IMR-90 (cell line): ENCODE results near the gene TEAD4. TPM values are rescaled to one million over a fixed set of nuclear protein-coding genes. Genes with fewer than 3 reads are reported as not detected.

Experiments
- ATAC-seq: fragments of 200-7000 bp; cut with Tn5 transposase; 2 replicates; pipeline ENCODE4 v1.9.1; 2020; ENCODE audit warnings: low read depth, mild to moderate bottlenecking, moderate library complexity
- BruUV-seq: library from RNA; stranded (reverse); fragments of 400-500 nt; replicated peaks from 2 replicates; lab custom pipeline; 2021; lab: Mats Ljungman, UMichigan
- CTCF ChIA-PET: fragments of 300-600 bp; formaldehyde crosslinking; extraction: SDS; loops from one replicate; lab custom pipeline; 2021; ENCODE audit warnings: antibody characterized with exemption; lab: Yijun Ruan, JAX
- POLR2A ChIA-PET: fragments of 300-600 bp; sonication (Branson Sonifier 250); formaldehyde crosslinking; loops from one replicate; lab custom pipeline; 2022; ENCODE audit warnings: antibody characterized with exemption; ENCODE audit not compliant: unreplicated experiment; lab: Charles Lee
- DNase-seq: peaks from one replicate; pipeline ENCODE4 v3.0.0; 2013
- H2AFZ ChIP-seq: replicated peaks from 2 replicates; pipeline ENCODE3; 2013; ENCODE audit warnings: low read length, mild to moderate bottlenecking; ENCODE audit not compliant: poor library complexity
- H2AK5ac ChIP-seq: 2 replicates; pipeline ENCODE4 v1.6.1; 2013; ENCODE audit warnings: low read depth, low read length, inconsistent platforms
- H2AK9ac ChIP-seq: replicated peaks from 2 replicates; pipeline ENCODE3; 2013; ENCODE audit warnings: mild to moderate bottlenecking, low read depth, low read length, moderate library complexity; ENCODE audit not compliant: poor library complexity
- H2BK120ac ChIP-seq: 2 replicates; pipeline ENCODE4 v1.6.1; 2013; ENCODE audit warnings: low read depth, low read length, inconsistent platforms
- H2BK15ac ChIP-seq: 3 replicates; pipeline ENCODE4 v1.6.1; 2013; ENCODE audit warnings: low read depth, low read length, inconsistent platforms
- H2BK20ac ChIP-seq: 2 replicates; pipeline ENCODE4 v1.6.1; 2013; ENCODE audit warnings: low read depth, mild to moderate bottlenecking, inconsistent platforms, low read length, moderate library complexity
- H2BK5ac ChIP-seq: 2 replicates; pipeline ENCODE4 v1.6.1; 2013; ENCODE audit warnings: mild to moderate bottlenecking, low read depth, low read length, inconsistent platforms; ENCODE audit not compliant: poor library complexity, severe bottlenecking
- H3K14ac ChIP-seq: replicated peaks from 2 replicates; pipeline ENCODE4 v1.6.1; 2013; ENCODE audit warnings: low read depth, low read length, inconsistent platforms
- H3K18ac ChIP-seq: 2 replicates; pipeline ENCODE4 v1.6.1; 2013; ENCODE audit warnings: low read depth, low read length, control low read depth
- H3K23ac ChIP-seq: 2 replicates; pipeline ENCODE4 v1.6.1; 2013; ENCODE audit warnings: low read depth, low read length, inconsistent platforms
- H3K27ac ChIP-seq: 2 replicates; pipeline ENCODE4 v1.5.1; 2013; ENCODE audit warnings: mild to moderate bottlenecking, control low read depth, low read length; ENCODE audit not compliant: insufficient read depth
- H3K27me3 ChIP-seq: 2 replicates; pipeline ENCODE4 v1.6.1; 2013; ENCODE audit warnings: low read length; ENCODE audit not compliant: control insufficient read depth, insufficient read depth
- H3K36me3 ChIP-seq: 2 replicates; pipeline ENCODE4 v1.6.1; 2013; ENCODE audit warnings: low read length, mixed read lengths; ENCODE audit not compliant: control insufficient read depth, insufficient read depth
- H3K4ac ChIP-seq: 2 replicates; pipeline ENCODE4 v1.6.1; 2013; ENCODE audit warnings: low read depth, low read length, inconsistent platforms
- H3K4me1 ChIP-seq: 2 replicates; pipeline ENCODE4 v1.6.1; 2013; ENCODE audit warnings: low read length, mixed read lengths; ENCODE audit not compliant: control insufficient read depth, insufficient read depth
- H3K4me2 ChIP-seq: 2 replicates; pipeline ENCODE4 v1.6.1; 2013; ENCODE audit warnings: low read depth, mild to moderate bottlenecking, control low read depth, low read length, moderate library complexity
- H3K4me3 ChIP-seq: 2 replicates; pipeline ENCODE4 v1.5.1; 2013; ENCODE audit warnings: low read depth, mild to moderate bottlenecking, control low read depth, low read length, moderate library complexity; ENCODE audit not compliant: insufficient read depth
- H3K56ac ChIP-seq: 2 replicates; pipeline ENCODE4 v1.6.1; 2013; ENCODE audit warnings: low read length, inconsistent platforms; ENCODE audit not compliant: insufficient read depth; ENCODE audit errors: extremely low read depth
- H3K79me1 ChIP-seq, 2 experiments: 2 replicates each; pipeline ENCODE4 v1.6.1; 2013; ENCODE audit warnings: low read length in 2 of 2, inconsistent platforms in 1 of 2, low read depth in 1 of 2
- H3K9ac ChIP-seq: 2 replicates; pipeline ENCODE4 v1.6.1; 2013; ENCODE audit warnings: low read depth, low read length, control low read depth
- H3K9me1 ChIP-seq: 2 replicates; pipeline ENCODE4 v1.6.1; 2013; ENCODE audit warnings: low read length, inconsistent platforms; ENCODE audit not compliant: insufficient read depth
- H3K9me3 ChIP-seq: 2 replicates; pipeline ENCODE4 v1.6.1; 2013; ENCODE audit warnings: low read length; ENCODE audit not compliant: control insufficient read depth, insufficient read depth
- H4K20me1 ChIP-seq: 2 replicates; pipeline ENCODE4 v1.6.1; 2013; ENCODE audit warnings: low read length, inconsistent platforms; ENCODE audit not compliant: insufficient read depth
- H4K5ac ChIP-seq: 2 replicates; pipeline ENCODE4 v1.6.1; 2013; ENCODE audit warnings: mild to moderate bottlenecking, low read depth, low read length, control low read depth
- H4K8ac ChIP-seq, 2 experiments: 2 replicates each; pipeline ENCODE4 v1.6.1; 2013; ENCODE audit warnings: low read depth in 2 of 2, low read length in 2 of 2, control low read depth in 1 of 2, inconsistent platforms in 1 of 2
- H4K91ac ChIP-seq: 2 replicates; pipeline ENCODE4 v1.6.1; 2013; ENCODE audit warnings: low read depth, low read length, inconsistent platforms; ENCODE audit not compliant: insufficient read depth
- BHLHE40 ChIP-seq: fragments of 150-350 bp; IDR thresholded peaks from 2 replicates; pipeline ENCODE4 v1.6.1; 2016; ENCODE audit warnings: mild to moderate bottlenecking, low read depth, low read length
- CEBPB ChIP-seq: IDR thresholded peaks from 2 replicates; pipeline ENCODE4 v1.6.1; 2012; ENCODE audit warnings: low read depth, low read length, improper control_type of control experiment
- CHD1 ChIP-seq: IDR thresholded peaks from 2 replicates; pipeline ENCODE4 v1.6.1; 2012; ENCODE audit warnings: low read depth, low read length, improper control_type of control experiment
- FOS ChIP-seq: fragments of 150-350 bp; IDR thresholded peaks from 2 replicates; pipeline ENCODE4 v1.6.1; 2016; ENCODE audit warnings: low read depth, low read length
- MAFK ChIP-seq: IDR thresholded peaks from 2 replicates; pipeline ENCODE4 v1.6.1; 2012; ENCODE audit warnings: low read depth, low read length, improper control_type of control experiment
- MAZ ChIP-seq: IDR thresholded peaks from 2 replicates; pipeline ENCODE4 v1.6.1; 2012; ENCODE audit warnings: low read depth, mild to moderate bottlenecking, low read length, improper control_type of control experiment, moderate library complexity, borderline replicate concordance
- MXI1 ChIP-seq: IDR thresholded peaks from 2 replicates; pipeline ENCODE4 v1.6.1; 2012; ENCODE audit warnings: low read depth, mild to moderate bottlenecking, low read length, moderate library complexity, borderline replicate concordance
- NFE2L2 ChIP-seq: fragments of 150-350 bp; IDR thresholded peaks from 2 replicates; pipeline ENCODE4 v1.6.1; 2016; ENCODE audit warnings: low read depth, mild to moderate bottlenecking, low read length
- POLR2A ChIP-seq: IDR thresholded peaks from 2 replicates; pipeline ENCODE4 v1.6.1; 2012; ENCODE audit warnings: mild to moderate bottlenecking, low read depth, low read length
- RAD21 ChIP-seq: IDR thresholded peaks from 2 replicates; pipeline ENCODE4 v1.6.1; 2012; ENCODE audit warnings: low read length, improper control_type of control experiment
- RCOR1 ChIP-seq: IDR thresholded peaks from 2 replicates; pipeline ENCODE4 v1.6.1; 2012; ENCODE audit warnings: mild to moderate bottlenecking, low read length, improper control_type of control experiment; ENCODE audit not compliant: insufficient replicate concordance
- RFX5 ChIP-seq: IDR thresholded peaks from 2 replicates; pipeline ENCODE4 v1.8.0; 2012; ENCODE audit warnings: low read depth, mild to moderate bottlenecking, low read length, moderate library complexity
- SMC3 ChIP-seq: fragments of 150-350 bp; IDR thresholded peaks from 2 replicates; pipeline ENCODE4 v1.6.1; 2016; ENCODE audit warnings: low read depth, mild to moderate bottlenecking, antibody characterized with exemption, low read length, moderate library complexity
- USF2 ChIP-seq: fragments of 150-350 bp; IDR thresholded peaks from 2 replicates; pipeline ENCODE4 v1.6.1; 2017; ENCODE audit warnings: mild to moderate bottlenecking, antibody characterized with exemption, low read length, low read depth
- WGBS, 2 experiments: methylation state at CpG; one replicate each; pipeline versions ENCODE4 v1.1.5 to v1.1.7; 2013; ENCODE audit warnings: missing lambda C conversion rate in 2 of 2; ENCODE audit not compliant: insufficient read length in 1 of 2; ENCODE audit errors: extremely low coverage in 2 of 2; 5-methylcytosine and 5-hydroxymethylcytosine counted together
- dilution Hi-C: fragments of 300-500 bp; cut with HindIII; formaldehyde crosslinking; loops from one replicate; pipeline ENCODE4 v1.14.3; 2018; ENCODE audit warnings: low sequenced_read_pairs; ENCODE audit not compliant: unreplicated experiment
- in situ Hi-C: fragments of 300-500 bp; cut with MboI; formaldehyde crosslinking; loops from 3 replicates; pipeline ENCODE4 v1.14.3; 2019; ENCODE audit warnings: low sequenced_read_pairs, inconsistent platforms, mixed read lengths
- intact Hi-C: fragments of 100-400 bp; cut with micrococcal nuclease; formaldehyde crosslinking; loops from 2 replicates; pipeline ENCODE4 v1.10.0; 2022
- polyA plus RNA-seq, 3 experiments: library from polyadenylated mRNA; depleted of rRNA; stranded (reverse); fragments of >200 nt; gene quantifications; 2 replicates each; pipeline ENCODE4 v1.2.3, GENCODE V29; 2012; ENCODE audit warnings: low replicate concordance in 1 of 3
- total RNA-seq: library from RNA; depleted of rRNA; stranded (reverse); fragments of >200 nt; gene quantifications from 2 replicates; pipeline ENCODE4 v1.2.3, GENCODE V29; 2012
- TF ChIP-seq, protein P1 (sequence below): conservative IDR thresholded peaks from 2 replicates; pipeline ENCODE4 v1.5.1; 2012; ENCODE audit warnings: mild to moderate bottlenecking, low read depth, low read length, improper control_type of control experiment
- TF ChIP-seq, protein P2 (sequence below): fragments of 150-350 bp; IDR thresholded peaks from 2 replicates; pipeline ENCODE4 v1.6.1; 2016; ENCODE audit warnings: low read depth, mild to moderate bottlenecking, low read length, moderate library complexity, borderline replicate concordance

Gene TEAD4
- total and polyA plus RNA-seq, 2 of the 4 experiments (the other 2 are of a cell fraction) = 8.8 to 24.9 TPM

DNA sequence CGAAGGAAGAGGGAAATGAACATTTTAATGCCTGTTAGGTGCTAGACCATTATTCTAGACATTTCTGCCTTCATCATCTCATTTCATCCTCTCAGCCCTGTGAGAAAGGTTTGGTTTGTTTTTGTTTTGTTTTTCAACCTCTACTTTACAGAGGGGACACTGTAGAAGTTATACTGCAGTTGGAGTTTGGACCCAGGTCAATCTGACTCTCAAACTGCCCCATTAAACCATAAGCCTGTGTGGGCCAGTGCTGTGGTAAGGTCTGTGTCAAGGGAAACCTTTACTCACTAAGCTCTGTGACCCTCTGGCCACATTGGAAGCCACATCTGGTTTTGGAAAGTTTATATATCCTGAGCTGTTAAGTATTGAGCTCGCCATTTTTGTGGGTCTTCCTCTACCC, 8.5 kb downstream of the TEAD4 start:
- Histone ChIP-seq H2BK120ac (no peak overlapping the region), H2BK20ac (no peak overlapping the region), H3K4me2 (no peak overlapping the region), H4K8ac (no peak overlapping the region), H2AK9ac (no peak overlapping the region), H3K4ac (no peak overlapping the region), H3K27ac (no peak overlapping the region), H3K23ac (no peak overlapping the region), H4K91ac (no peak overlapping the region), H3K4me3 (no peak overlapping the region), H2BK15ac (no peak overlapping the region), H2BK5ac (no peak overlapping the region), H3K36me3 (peaks cover 2% of the 10 kb centered on the region; the same call in 1 of the 2 replicates), H3K18ac (no peak overlapping the region), H3K9ac (no peak overlapping the region), H2AK5ac (no peak overlapping the region), H4K5ac (no peak overlapping the region), H3K14ac (no peak overlapping the region), H3K9me1 (peaks cover 30% of the 10 kb centered on the region; the same call in 1 of the 2 replicates), H3K27me3 (no peaks in the 10 kb centered on the region), H3K4me1 (peaks cover 3% of the 10 kb centered on the region), H4K20me1 (peaks cover 4% of the 10 kb centered on the region), H2AFZ (no peak overlapping the region), H3K56ac (no peak overlapping the region), H3K79me1 (peaks cover 26 to 62% of the 10 kb centered on the region in 2 experiments), H3K9me3 (no peaks in the 10 kb centered on the region)
- no peak for TF ChIP-seq RCOR1
- no peak for TF ChIP-seq FOS
- TF ChIP-seq SMC3 = no peak
- TF ChIP-seq MXI1 = no peak
- no peak for TF ChIP-seq CEBPB
- TF ChIP-seq CHD1 = no peak
- TF ChIP-seq RFX5 = no peak
- no peak for TF ChIP-seq POLR2A
- no peak for TF ChIP-seq MAZ
- TF ChIP-seq, protein P1, sequence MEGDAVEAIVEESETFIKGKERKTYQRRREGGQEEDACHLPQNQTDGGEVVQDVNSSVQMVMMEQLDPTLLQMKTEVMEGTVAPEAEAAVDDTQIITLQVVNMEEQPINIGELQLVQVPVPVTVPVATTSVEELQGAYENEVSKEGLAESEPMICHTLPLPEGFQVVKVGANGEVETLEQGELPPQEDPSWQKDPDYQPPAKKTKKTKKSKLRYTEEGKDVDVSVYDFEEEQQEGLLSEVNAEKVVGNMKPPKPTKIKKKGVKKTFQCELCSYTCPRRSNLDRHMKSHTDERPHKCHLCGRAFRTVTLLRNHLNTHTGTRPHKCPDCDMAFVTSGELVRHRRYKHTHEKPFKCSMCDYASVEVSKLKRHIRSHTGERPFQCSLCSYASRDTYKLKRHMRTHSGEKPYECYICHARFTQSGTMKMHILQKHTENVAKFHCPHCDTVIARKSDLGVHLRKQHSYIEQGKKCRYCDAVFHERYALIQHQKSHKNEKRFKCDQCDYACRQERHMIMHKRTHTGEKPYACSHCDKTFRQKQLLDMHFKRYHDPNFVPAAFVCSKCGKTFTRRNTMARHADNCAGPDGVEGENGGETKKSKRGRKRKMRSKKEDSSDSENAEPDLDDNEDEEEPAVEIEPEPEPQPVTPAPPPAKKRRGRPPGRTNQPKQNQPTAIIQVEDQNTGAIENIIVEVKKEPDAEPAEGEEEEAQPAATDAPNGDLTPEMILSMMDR = no peak
- no peak for TF ChIP-seq MAFK
- no peak for TF ChIP-seq USF2
- TF ChIP-seq, protein P2, sequence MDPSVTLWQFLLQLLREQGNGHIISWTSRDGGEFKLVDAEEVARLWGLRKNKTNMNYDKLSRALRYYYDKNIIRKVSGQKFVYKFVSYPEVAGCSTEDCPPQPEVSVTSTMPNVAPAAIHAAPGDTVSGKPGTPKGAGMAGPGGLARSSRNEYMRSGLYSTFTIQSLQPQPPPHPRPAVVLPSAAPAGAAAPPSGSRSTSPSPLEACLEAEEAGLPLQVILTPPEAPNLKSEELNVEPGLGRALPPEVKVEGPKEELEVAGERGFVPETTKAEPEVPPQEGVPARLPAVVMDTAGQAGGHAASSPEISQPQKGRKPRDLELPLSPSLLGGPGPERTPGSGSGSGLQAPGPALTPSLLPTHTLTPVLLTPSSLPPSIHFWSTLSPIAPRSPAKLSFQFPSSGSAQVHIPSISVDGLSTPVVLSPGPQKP = no peak
- TF ChIP-seq BHLHE40 = no peak
- TF ChIP-seq NFE2L2 = no peak
- no peak for TF ChIP-seq RAD21
- dilution Hi-C loops = no loop called here
- BruUV-seq = no TSS peak
- DNase-seq (no peak), ATAC-seq (no peak)
- in situ Hi-C loops = no loop called here
- ChIA-PET POLR2A (no interaction called here), CTCF (no interaction called here)
- WGBS, 2 experiments = no CpG with 5 or more reads among the region's 2 CpGs
- intact Hi-C loops = no loop called here
